K562 (cell line): Measurements from ENCODE around the gene MPHOSPH8. TPM values are rescaled to one million over a fixed set of nuclear protein-coding genes. Genes with fewer than 3 reads are reported as not detected.

ENCODE experiments used
- ATAC-seq: fragments of 200-7000 bp; cut with Tn5 transposase; 3 replicates; pipeline ENCODE4 v1.9.1; 2020; ENCODE audit warnings: moderate library complexity
- Bru-seq: library from RNA; stranded (reverse); fragments of 400-500 nt; gene quantifications from one replicate; lab custom pipeline; 2021; lab: Mats Ljungman, UMichigan
- BruChase-seq, 2 experiments: library from RNA; stranded (reverse); fragments of 400-500 nt; gene quantifications; one replicate each; lab custom pipeline; 2021; lab: Mats Ljungman, UMichigan
- BruUV-seq: library from RNA; stranded (reverse); fragments of 400-500 nt; replicated peaks from 2 replicates; lab custom pipeline; 2021; lab: Mats Ljungman, UMichigan
- CTCF ChIA-PET: fragments of 300-600 bp; formaldehyde crosslinking; extraction: SDS; loops from one replicate; lab custom pipeline; 2021; ENCODE audit warnings: low intra/inter-chr PET ratio; lab: Yijun Ruan, JAX
- POLR2A ChIA-PET: fragments of 300-600, 350-650 bp; sonication (Branson Sonifier 250); formaldehyde crosslinking; extraction: SDS; loops from one replicate; lab custom pipeline; 2021; ENCODE audit warnings: antibody characterized with exemption, inconsistent platforms; lab: Yijun Ruan, JAX
- DNase-seq, 4 experiments: peaks; one replicate each; pipeline versions ENCODE4 v3.0.0 to v3.0.0-alpha.2; 2011 to 2018; ENCODE audit warnings: low spot score in 3 of 4, mixed read lengths in 3 of 4; ENCODE audit errors: extremely low read depth in 1 of 4
- FAIRE-seq: peaks from 2 replicates; lab custom pipeline; 2011; peaks lifted over from hg19 to GRCh38; lab: Jason Lieb, UNC
- H2AFZ ChIP-seq: 2 replicates; pipeline ENCODE4 v1.6.0; 2011; ENCODE audit warnings: low read depth, low read length, control low read depth, inconsistent platforms
- H3K27ac ChIP-seq: fragments of 200-600 bp; 3 replicates; pipeline ENCODE4 v1.8.0; 2011; ENCODE audit warnings: low read depth, mild to moderate bottlenecking, control low read depth, inconsistent platforms, low read length, moderate library complexity, mixed read lengths; ENCODE audit errors: extremely low read depth
- H3K27me3 ChIP-seq, 2 experiments: fragments of 300-600 bp in 1 of 2; 2 replicates in 1 of 2; 3 replicates in 1 of 2; pipeline versions ENCODE4 v1.6.0 to v1.8.0; 2011; ENCODE audit warnings: inconsistent platforms in 2 of 2, low read length in 2 of 2, mild to moderate bottlenecking in 1 of 2, mixed read lengths in 1 of 2, moderate library complexity in 1 of 2; ENCODE audit not compliant: control insufficient read depth in 2 of 2, insufficient read depth in 2 of 2
- H3K36me3 ChIP-seq: fragments of 300-600 bp; 3 replicates; pipeline ENCODE4 v1.8.0; 2011; ENCODE audit warnings: mild to moderate bottlenecking, low read length, inconsistent platforms; ENCODE audit not compliant: control insufficient read depth, insufficient read depth
- H3K4me1 ChIP-seq, 2 experiments: fragments of 200-600 bp in 1 of 2; replicated peaks in 1 of 2; 2 replicates in 1 of 2; 3 replicates in 1 of 2; pipeline versions ENCODE4 v1.5.1 to v1.8.0; 2011; ENCODE audit warnings: inconsistent platforms in 2 of 2, low read length in 2 of 2, mild to moderate bottlenecking in 1 of 2, mixed read lengths in 1 of 2, moderate library complexity in 1 of 2; ENCODE audit not compliant: control insufficient read depth in 2 of 2, insufficient read depth in 2 of 2
- H3K4me2 ChIP-seq: 2 replicates; pipeline ENCODE4 v1.6.1; 2011; ENCODE audit warnings: low read length, control low read depth, inconsistent platforms, mixed read lengths; ENCODE audit not compliant: insufficient read depth
- H3K4me3 ChIP-seq: fragments of 200-600 bp; sonication (generic), shearing (Covaris generic); 2 replicates; pipeline ENCODE4 v1.5.1; 2016; ENCODE audit warnings: control low read depth, inconsistent platforms
- H3K79me2 ChIP-seq: fragments of 200-600 bp; 3 replicates; pipeline ENCODE4 v1.8.0; 2011; ENCODE audit warnings: low read length, inconsistent platforms; ENCODE audit not compliant: control insufficient read depth, insufficient read depth
- H3K9ac ChIP-seq, 2 experiments: 2 replicates each; pipeline versions ENCODE4 v1.6.0 to v1.6.1; 2011; ENCODE audit warnings: low read depth in 2 of 2, low read length in 2 of 2, control low read depth in 1 of 2, inconsistent platforms in 1 of 2, mild to moderate bottlenecking in 1 of 2, mixed read lengths in 1 of 2; ENCODE audit not compliant: insufficient read depth in 1 of 2
- H3K9me1 ChIP-seq: one replicate; pipeline ENCODE4 v1.6.0; 2011; ENCODE audit warnings: inconsistent platforms, mild to moderate bottlenecking, low read length, moderate library complexity; ENCODE audit not compliant: control insufficient read depth, insufficient read depth
- H3K9me3 ChIP-seq: replicated peaks from 2 replicates; pipeline ENCODE4 v1.5.1; 2011; ENCODE audit warnings: low read depth, low read length, inconsistent platforms; ENCODE audit not compliant: control insufficient read depth, insufficient read depth
- H4K20me1 ChIP-seq: replicated peaks from 2 replicates; pipeline ENCODE4 v1.6.1; 2011; ENCODE audit warnings: low read length, inconsistent platforms, mixed read lengths; ENCODE audit not compliant: control insufficient read depth, insufficient read depth
- FOXP4 ChIP-seq: sonication (generic); formaldehyde crosslinking; IDR thresholded peaks from 2 replicates; pipeline ENCODE4 v1.8.0; 2022; ENCODE audit warnings: mild to moderate bottlenecking, missing genetic modification reagents, borderline replicate concordance
- GABPB2 ChIP-seq: fragments of 250-450 bp; sonication (Bioruptor Pico); conservative IDR thresholded peaks from 2 replicates; pipeline ENCODE4 v1.5.1; 2021; ENCODE audit warnings: mild to moderate bottlenecking
- HSF4 ChIP-seq: fragments of 250-450 bp; sonication (Bioruptor Pico); IDR thresholded peaks from 2 replicates; pipeline ENCODE4 v2.1.2; 2022; ENCODE audit warnings: mild to moderate bottlenecking, moderate library complexity, borderline replicate concordance
- MAFG ChIP-seq: fragments of 450-650 bp; conservative IDR thresholded peaks from 2 replicates; pipeline ENCODE4 v1.6.1; 2016; ENCODE audit warnings: missing genetic modification characterization, missing compliant biosample characterization
- MITF ChIP-seq: IDR thresholded peaks from 2 replicates; pipeline ENCODE4 v1.6.1; 2014; ENCODE audit warnings: antibody characterized with exemption
- THRAP3 ChIP-seq: fragments of 450-650 bp; IDR thresholded peaks from 2 replicates; pipeline ENCODE4 v1.6.1; 2016; ENCODE audit warnings: mild to moderate bottlenecking, inconsistent platforms, borderline replicate concordance
- USF1 ChIP-seq: sonication (generic); formaldehyde crosslinking; IDR thresholded peaks from 2 replicates; pipeline ENCODE4 v1.9.0; 2022; ENCODE audit warnings: mild to moderate bottlenecking, missing genetic modification reagents
- XRCC5 ChIP-seq: fragments of 200-400 bp; formaldehyde crosslinking; IDR thresholded peaks from 2 replicates; pipeline ENCODE4 v1.6.1; 2017; ENCODE audit warnings: low read depth, mild to moderate bottlenecking, low read length
- ZBTB17 ChIP-seq: fragments of 450-650 bp; formaldehyde crosslinking; IDR thresholded peaks from 2 replicates; pipeline ENCODE4 v1.4.0; 2020; ENCODE audit warnings: mild to moderate bottlenecking
- ZBTB8A ChIP-seq: fragments of 450-650 bp; IDR thresholded peaks from 2 replicates; pipeline ENCODE4 v1.6.1; 2018; ENCODE audit warnings: mild to moderate bottlenecking, moderate library complexity; ENCODE audit not compliant: partially characterized antibody
- ZZZ3 ChIP-seq: fragments of 450-650 bp; IDR thresholded peaks from 2 replicates; pipeline ENCODE4 v1.6.1; 2016; ENCODE audit warnings: antibody characterized with exemption, mild to moderate bottlenecking, moderate library complexity
- WGBS: fragments of 100-300 bp; shearing (Covaris generic); methylation state at CpG from one replicate; pipeline ENCODE4 v1.1.6; 2016; ENCODE audit warnings: low coverage, mixed read lengths; ENCODE audit not compliant: insufficient coverage; ENCODE audit errors: missing lambda C conversion rate; 5-methylcytosine and 5-hydroxymethylcytosine counted together
- in situ Hi-C: fragments of 300-500 bp; cut with MboI; formaldehyde crosslinking; loops from 4 replicates; pipeline ENCODE4 v1.15.0; 2018; ENCODE audit warnings: inconsistent platforms, mixed read lengths
- intact Hi-C: fragments of 100-400 bp; cut with micrococcal nuclease; formaldehyde crosslinking; loops from 2 replicates; pipeline ENCODE4 v1.14.2; 2022
- long read RNA-seq, 3 experiments: library from polyadenylated mRNA in 2 of 3; library from RNA in 1 of 3; unstranded in 2 of 3; stranded (forward) in 1 of 3; transcript quantifications; one replicate each; pipeline ENCODE4 v2.0.0, GENCODE V29; 2019 to 2022
- polyA minus RNA-seq, 3 experiments: library from RNA; depleted of rRNA, polyadenylated mRNA; stranded (reverse); fragments of >200 nt; gene quantifications; 2 replicates each; pipeline ENCODE4 v1.2.3, GENCODE V29; 2011
- polyA plus RNA-seq, 8 experiments: library from polyadenylated mRNA; depleted of rRNA in 4 of 8; stranded (reverse) in 5 of 8; unstranded in 3 of 8; fragments of >200 nt; fragmentation: Nextera tagmentation in 2 of 8; fragmentation: Illumina TruSeq in 1 of 8; extraction: Ambion mirVana in 2 of 8; extraction: Trizol in 1 of 8; gene quantifications; 2 replicates each; pipeline versions ENCODE4 v1.2.1 to v1.2.3, GENCODE V29; 2011 to 2014; ENCODE audit warnings: inconsistent platforms in 1 of 8, missing spikeins in 1 of 8
- total RNA-seq, 7 experiments: library from RNA; depleted of rRNA in 6 of 7; stranded (reverse); fragments of >200 nt in 6 of 7; fragmentation: Illumina TruSeq in 2 of 7; extraction: Trizol in 2 of 7; gene quantifications; 2 replicates each; pipeline versions ENCODE4 v1.2.1 to v1.2.3, GENCODE V29; 2011 to 2021; ENCODE audit warnings: low replicate concordance in 1 of 7

Gene MPHOSPH8
- total RNA-seq (2011; cell fraction: chromatin; rRNA removed; ENCODE audit: low replicate concordance): 13.2 and 43.1 TPM in 2 replicates
- 5.7 and 9.9 TPM in 2 replicates for total RNA-seq (2011; cell fraction: nucleolus; rRNA removed)
- 15.8 and 23.3 TPM in 2 replicates for total RNA-seq (2011; cell fraction: nucleoplasm; rRNA removed)
- 14.0 and 18.3 TPM in 2 replicates for total RNA-seq (2014; rRNA removed)
- total RNA-seq (2014; rRNA removed; fragmentation: Illumina TruSeq; extraction: Trizol): 17.8 and 18.7 TPM in 2 replicates
- total RNA-seq (2015; rRNA removed; fragmentation: Illumina TruSeq; extraction: Trizol): 17.8 and 21.9 TPM in 2 replicates
- total RNA-seq (2021): 14.2 and 15.9 TPM in 2 replicates
- polyA plus RNA-seq (2011; rRNA removed): 15.6 and 16.6 TPM in 2 replicates
- polyA plus RNA-seq (2011; cell fraction: cytosol; rRNA removed): 6.6 and 13.6 TPM in 2 replicates
- 29.9 and 30.0 TPM in 2 replicates for polyA plus RNA-seq (2011; cell fraction: nucleus; rRNA removed)
- 18.1 and 24.6 TPM in 2 replicates for polyA plus RNA-seq (2012)
- 21.3 and 24.8 TPM in 2 replicates for polyA plus RNA-seq (2014; fragmentation: Illumina TruSeq; extraction: Trizol)
- polyA plus RNA-seq (2014; fragmentation: Nextera tagmentation; extraction: Ambion mirVana): 10 to 100 TPM; 10.3 to 15.6 TPM
- polyA plus RNA-seq (2014; rRNA removed): 21.1 and 23.5 TPM in 2 replicates
- polyA minus RNA-seq (2011; rRNA and poly(A)+ RNA removed): 11.5 and 12.2 TPM in 2 replicates
- 4.5 and 7.6 TPM in 2 replicates for polyA minus RNA-seq (2011; cell fraction: cytosol; rRNA and poly(A)+ RNA removed)
- 6.7 and 13.0 TPM in 2 replicates for polyA minus RNA-seq (2011; cell fraction: nucleus; rRNA and poly(A)+ RNA removed)
- percentile 69 among the genes with signal in this experiment for Bru-seq, nascent RNA
- BruChase-seq, experiment 1, labeled RNA remaining after a 2-hour chase: percentile 76 among the genes with signal in this experiment
- BruChase-seq, experiment 2, labeled RNA remaining after a 6-hour chase: percentile 76 among the genes with signal in this experiment
- long read RNA-seq, experiment 1, full-length matches to known transcripts: 5 of 59 reads
- long read RNA-seq, experiment 1, partial matches to known transcripts: 41 of 59 reads
- long read RNA-seq, experiment 1, other reads (novel, unspliced or antisense): 13 of 59 reads
- long read RNA-seq, experiment 2, full-length matches to known transcripts: 1 of 13 reads
- long read RNA-seq, experiment 2, partial matches to known transcripts: 4 of 13 reads
- long read RNA-seq, experiment 2, other reads (novel, unspliced or antisense): 8 of 13 reads
- long read RNA-seq, experiment 3, partial matches to known transcripts: 14 of 18 reads
- long read RNA-seq, experiment 3, other reads (novel, unspliced or antisense): 4 of 18 reads

GRCh38 chr13:19633479-19634255 lies at the start of gene MPHOSPH8:
Gene MPHOSPH8, plus strand, starts transcription at chr13:19633659. Its CDS starts 90 bp downstream, at chr13:19633749.
- Histone ChIP-seq H3K79me2 (peaks cover 50% of the 10 kb centered on the region), H3K36me3 (peaks cover 9% of the 10 kb centered on the region; the same call in 1 of the 3 replicates), H2AFZ (peak within 1 kb of the TSS; percentile 90), H3K9ac (peak within 1 kb of the TSS; percentile 72 to 92), H3K27ac (peak within 1 kb of the TSS; percentile 74), H3K9me1 (no peaks in the 10 kb centered on the region), H3K9me3 (no peaks in the 10 kb centered on the region), H4K20me1 (no peaks in the 10 kb centered on the region), H3K4me2 (peak within 1 kb of the TSS; percentile 98), H3K27me3 (no peaks in the 10 kb centered on the region), H3K4me1 (peaks cover 0 to 4% of the 10 kb centered on the region in 2 experiments; a peak in 4 of 5 replicates), H3K4me3 (peak within 1 kb of the TSS; percentile 79)
- DNase-seq: peak; percentile 92 to 96 (median 94)
- FAIRE-seq: peak; percentile 89
- peak; percentile 98 for ATAC-seq
- intact Hi-C loops (no loop called here), in situ Hi-C loops (no loop called here)
- ChIA-PET POLR2A (interaction anchor here (0.5 to 1.5 kb wide), 4 partner anchors 11 to 562 kb away, joined by 3 to 6 read pairs (median 4); no protein-coding TSS in a partner anchor), CTCF (no interaction called here)
- under 1% methylated on average over 25 of the region's 58 CpGs for WGBS
- TSS peak; percentile 56 for BruUV-seq
- TF ChIP-seq ZBTB17 (no peak), USF1 (CRISPR knock-in tag) (no peak), XRCC5 (no peak), ZZZ3 (no peak), HSF4 (no peak), FOXP4 (no peak), THRAP3 (no peak), ZBTB8A (no peak), GABPB2 (CRISPR knock-in tag) (no peak), MITF (no peak), MAFG (no peak)
